Subcutaneous abdominal adipose tissue (tissue), 5 donors: ENCODE data around the gene H3-3A.
A peak's percentile ranks its signal among the peaks of the same experiment; 100 is the strongest.

ENCODE experiments used
- H3K27ac ChIP-seq: one replicate; pipeline ENCODE4 v1.7.0; 2013; ENCODE audit warnings: low read depth, mild to moderate bottlenecking, inconsistent platforms, low read length, moderate library complexity
- H3K27me3 ChIP-seq, 5 donors: one replicate each; pipeline ENCODE4 v1.7.0; 2013; ENCODE audit warnings: low read length in 5 of 5, inconsistent platforms in 1 of 5; ENCODE audit not compliant: control insufficient read depth in 5 of 5, insufficient read depth in 4 of 5
- H3K36me3 ChIP-seq, 5 donors: one replicate each; pipeline ENCODE4 v1.7.0; 2013; ENCODE audit warnings: low read length in 5 of 5; ENCODE audit not compliant: control insufficient read depth in 5 of 5, insufficient read depth in 5 of 5
- H3K4me1 ChIP-seq, 5 donors: one replicate each; pipeline ENCODE4 v1.7.0; 2013; ENCODE audit warnings: low read length in 5 of 5, mild to moderate bottlenecking in 3 of 5, moderate library complexity in 1 of 5; ENCODE audit not compliant: control insufficient read depth in 5 of 5, insufficient read depth in 5 of 5
- H3K4me3 ChIP-seq, 5 donors: one replicate each; pipeline ENCODE4 v1.7.0; 2013; ENCODE audit warnings: low read length in 5 of 5, low read depth in 1 of 5
- H3K9ac ChIP-seq, 5 donors: one replicate each; pipeline ENCODE4 v1.7.0; 2013; ENCODE audit warnings: low read length in 5 of 5, mild to moderate bottlenecking in 4 of 5, moderate library complexity in 3 of 5
- H3K9me3 ChIP-seq, 5 donors: one replicate each; pipeline ENCODE4 v1.7.0; 2013; ENCODE audit warnings: low read length in 5 of 5; ENCODE audit not compliant: control insufficient read depth in 5 of 5
- donor health status: healthy.
- donor health status: healthy.
- donor health status: healthy.
- donor health status: healthy.
- donor health status: healthy.

The H3-3A gene

GRCh38 chr1:226121049-226121586 is 58.6 kb downstream of the H3-3A start:
- Histone ChIP-seq H3K27me3 (peaks cover 0 to 4% (median 0%) of the 10 kb centered on the region in 5 donors), H3K27ac (no peak overlapping the region), H3K9me3 (no peaks in the 10 kb centered on the region), H3K36me3 (no peaks in the 10 kb centered on the region), H3K4me1 (peaks cover 0 to 18% (median 13%) of the 10 kb centered on the region in 5 donors), H3K4me3 (peak overlapping the region in 4 of 5 donors; percentile 34 to 78 (median 58)), H3K9ac (peak overlapping the region in 3 of 5 donors; percentile 43 to 59 (median 48))
